ENCODE results near the gene PHF21B.
"Not testable (repeated sequence)": the region's sequence is repeated elsewhere in the genome, so short reads cannot be mapped to it uniquely, and the experiment has no call there.

PHF21B gene

GRCh38 chr22:44862981-44863860 is 146.6 kb downstream of the PHF21B start:
- no peak for DNase-seq

DNA sequence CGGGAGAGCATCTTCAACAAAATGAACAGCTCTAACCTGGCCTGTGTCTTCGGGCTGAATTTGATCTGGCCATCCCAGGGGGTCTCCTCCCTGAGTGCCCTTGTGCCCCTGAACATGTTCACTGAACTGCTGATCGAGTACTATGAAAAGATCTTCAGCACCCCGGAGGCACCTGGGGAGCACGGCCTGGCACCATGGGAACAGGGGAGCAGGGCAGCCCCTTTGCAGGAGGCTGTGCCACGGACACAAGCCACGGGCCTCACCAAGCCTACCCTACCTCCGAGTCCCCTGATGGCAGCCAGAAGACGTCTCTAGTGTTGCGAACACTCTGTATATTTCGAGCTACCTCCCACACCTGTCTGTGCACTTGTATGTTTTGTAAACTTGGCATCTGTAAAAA is 147.5 kb downstream of the PHF21B start:
- DNase-seq = no peak

- no peak for DNase-seq
Measured at GRCh38 chr22:44861245-44861644, 148.6 kb downstream of the PHF21B start.

DNA sequence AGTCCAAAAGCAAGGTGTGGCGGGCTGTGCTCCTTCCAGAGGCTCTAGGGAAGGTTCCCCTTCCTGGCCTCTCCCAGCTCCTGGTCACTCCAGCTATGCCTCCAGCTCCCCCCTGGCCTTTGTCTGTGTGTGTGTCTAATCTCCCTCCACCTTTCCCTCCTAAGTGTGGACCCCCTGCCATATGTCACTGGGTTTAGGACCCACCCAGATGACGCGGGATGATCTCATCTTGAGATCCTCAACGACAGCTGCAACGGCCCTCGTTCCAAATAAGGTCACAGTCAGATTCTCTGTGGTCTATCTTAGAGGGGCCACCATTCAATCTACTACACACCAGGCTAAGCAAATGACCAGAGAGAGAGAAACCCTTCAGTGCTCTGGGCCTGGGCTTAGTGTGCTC is 149.5 kb downstream of the PHF21B start:
- no peak for DNase-seq

- no peak for DNase-seq
Measured at GRCh38 chr22:44859641-44860040, 150.2 kb downstream of the PHF21B start.

DNA sequence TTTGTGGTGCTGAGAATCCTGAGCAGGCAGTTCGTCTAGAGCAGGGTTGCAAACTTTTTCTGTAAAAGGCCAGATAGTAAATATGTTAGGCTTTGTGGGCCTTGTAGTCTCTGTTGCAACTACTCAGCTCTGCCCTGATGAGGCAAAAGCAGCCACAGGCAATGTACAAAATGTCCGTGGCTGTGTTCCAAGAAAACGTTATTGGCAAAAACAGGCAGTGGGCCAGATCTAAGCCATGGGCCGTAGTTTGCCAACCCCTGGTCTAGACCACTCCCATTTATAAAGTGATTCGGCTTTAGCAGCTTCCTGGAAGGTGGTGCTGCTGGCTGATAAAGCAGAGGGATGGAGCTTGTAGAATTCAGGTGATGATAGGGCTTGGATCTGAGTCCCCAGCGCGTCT is 151.0 kb downstream of the PHF21B start:
- DNase-seq = not testable (repeated sequence)

DNA sequence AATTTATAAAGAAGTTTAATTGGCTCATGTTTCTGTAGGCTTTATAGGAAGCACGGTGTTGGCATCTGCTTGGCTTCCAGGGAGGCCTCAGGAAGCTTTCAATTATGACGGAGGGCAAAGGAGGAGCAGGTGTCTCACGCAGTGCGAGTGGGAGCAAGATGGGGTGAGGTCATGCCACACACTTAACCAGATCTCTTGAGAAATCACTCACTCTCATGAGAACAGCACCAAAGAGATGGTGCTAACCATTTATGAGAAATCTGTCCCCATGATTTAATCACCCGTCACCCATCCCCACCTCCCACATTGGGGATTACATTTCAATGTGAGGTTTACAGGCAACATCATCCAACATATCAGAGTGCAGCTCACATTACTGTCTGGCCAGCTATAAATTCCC is 153.9 kb downstream of the PHF21B start:
- no peak for DNase-seq

DNA sequence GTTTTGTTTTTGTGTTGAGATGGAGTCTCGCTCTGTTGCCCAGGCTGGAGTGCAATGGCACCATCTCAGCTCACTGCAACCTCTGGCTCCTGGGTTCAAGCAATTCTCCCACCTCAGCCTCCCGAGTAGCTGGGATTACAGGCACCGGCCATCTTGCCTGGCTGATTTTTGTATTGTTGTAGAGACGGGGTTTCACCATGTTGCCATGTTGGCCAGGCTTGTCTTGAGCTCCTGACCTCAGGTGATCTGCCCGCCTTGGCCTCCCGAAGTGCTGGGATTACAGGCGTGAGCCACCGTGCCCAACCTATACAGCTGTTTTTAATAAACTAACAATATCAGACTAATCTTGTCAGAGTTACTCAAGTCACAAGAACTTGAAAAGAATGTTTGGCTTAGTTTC is 155.2 kb downstream of the PHF21B start:
- not testable (repeated sequence) for DNase-seq

- no peak for DNase-seq
Measured at GRCh38 chr22:44850946-44851345, 158.9 kb downstream of the PHF21B start.

GRCh38 chr22:44848791-44849420 is 160.9 kb downstream of the PHF21B start:
- DNase-seq = no peak

DNA sequence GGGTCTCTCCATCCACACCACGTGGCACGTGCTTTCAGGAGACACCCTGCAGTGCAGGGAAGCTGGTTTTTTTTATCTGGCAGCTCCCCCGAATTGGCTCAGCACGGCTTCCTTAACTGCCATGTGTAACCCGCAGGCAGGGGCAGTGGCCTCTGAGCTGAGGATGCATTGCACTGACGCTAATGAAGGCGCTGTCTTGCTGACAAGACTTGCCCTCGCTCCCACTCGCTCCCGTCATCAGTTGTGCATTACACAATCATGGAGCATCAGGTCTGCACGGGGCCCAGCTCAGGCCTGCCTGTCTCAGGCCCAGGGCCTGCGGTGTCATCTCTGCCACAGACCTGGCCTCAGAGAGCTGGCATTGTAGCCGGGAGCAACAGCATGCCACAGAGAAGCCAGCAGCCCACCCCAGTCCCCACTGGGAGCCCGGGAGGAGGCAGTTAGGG is 161.5 kb downstream of the PHF21B start:
- no peak for DNase-seq

GRCh38 chr22:44847892-44848291 is 161.9 kb downstream of the PHF21B start:
- no peak for DNase-seq

DNA sequence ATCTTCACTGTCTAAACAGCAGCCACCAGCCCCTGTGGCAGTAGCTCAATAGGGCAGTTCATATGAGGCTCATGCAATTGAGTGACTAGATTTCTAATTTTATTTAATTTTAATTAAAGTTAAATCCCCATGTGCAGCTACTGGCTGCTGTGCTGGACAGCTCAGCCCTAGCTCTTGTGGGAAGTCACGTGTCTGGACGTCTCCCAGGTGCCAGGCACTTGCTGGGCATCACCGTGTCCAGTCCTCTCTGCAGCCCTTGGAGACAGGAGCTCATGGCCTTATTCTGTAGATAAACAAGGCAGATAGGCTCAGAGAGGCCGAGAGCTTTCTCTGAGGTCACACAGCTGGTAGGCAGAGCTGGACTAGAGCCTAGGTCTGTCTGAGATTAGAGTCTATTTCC is 162.4 kb downstream of the PHF21B start:
- no peak for DNase-seq

- DNase-seq = no peak
Measured at GRCh38 chr22:44846726-44847275, 163.0 kb downstream of the PHF21B start.

DNA sequence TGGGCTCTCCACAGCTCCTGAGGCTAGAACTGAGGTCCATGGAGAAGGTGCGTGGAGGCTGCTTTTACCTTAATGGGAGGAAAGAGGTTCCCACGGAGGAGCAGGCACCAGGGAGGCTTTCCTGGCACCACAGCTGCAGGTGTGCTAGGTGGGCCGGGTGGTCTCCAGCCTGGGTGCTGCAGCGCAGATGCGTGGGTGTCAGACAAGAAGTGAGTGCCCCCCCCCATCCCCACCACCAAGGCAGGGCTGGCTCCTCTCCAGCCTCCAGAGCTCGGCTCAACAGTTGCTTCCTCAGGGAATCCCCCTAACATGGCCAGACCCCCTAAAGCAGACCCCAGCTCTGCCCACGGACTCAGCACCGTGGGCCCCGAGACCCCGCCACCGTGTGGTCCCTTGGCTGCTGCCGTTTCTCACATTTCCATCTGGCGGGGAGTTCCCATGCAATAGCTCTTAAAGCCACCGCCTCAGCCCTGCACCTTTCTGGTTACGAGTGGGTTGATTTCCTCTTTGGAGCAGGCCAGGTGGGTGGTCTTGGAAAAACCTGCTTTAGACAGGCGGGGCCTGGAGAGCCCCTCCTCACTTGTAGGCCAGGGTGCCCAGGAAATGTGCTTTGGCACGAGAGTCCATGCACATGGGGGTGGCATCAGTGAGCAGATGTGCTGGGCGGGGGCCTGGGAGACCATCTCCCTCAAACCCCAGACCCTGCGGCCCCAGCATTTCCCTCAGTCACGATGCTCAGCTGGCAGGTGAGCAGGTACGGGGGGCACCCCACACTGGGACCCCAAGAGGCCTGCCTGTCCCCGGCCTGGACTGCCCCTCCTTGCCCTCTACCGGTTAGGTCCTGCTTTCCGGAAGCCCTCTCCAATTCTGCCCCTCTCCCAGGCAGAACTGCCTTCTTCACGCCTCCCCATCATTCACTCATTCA is 163.7 kb downstream of the PHF21B start:
- no peak for DNase-seq

GRCh38 chr22:44845191-44845590 is 164.6 kb downstream of the PHF21B start:
- no peak for DNase-seq

DNA sequence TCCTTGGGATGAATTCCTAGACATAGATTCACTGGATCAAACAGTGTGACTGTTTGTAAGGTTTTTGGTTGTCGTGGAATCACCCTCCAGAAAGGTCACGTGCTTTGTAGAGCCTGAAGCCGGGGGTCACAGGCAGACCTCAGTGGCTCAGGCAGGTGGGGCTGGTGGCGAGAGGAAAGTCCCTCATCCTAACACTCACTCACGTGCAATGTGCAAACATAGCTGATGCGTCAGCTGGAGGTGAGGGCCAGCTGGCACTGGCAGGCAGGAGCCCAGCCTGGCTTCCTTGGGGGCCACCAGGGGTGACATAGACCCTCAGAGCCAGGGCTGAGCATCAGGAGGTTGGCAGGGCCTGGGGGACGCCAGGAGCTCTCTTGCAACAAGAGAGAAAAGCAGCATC is 167.4 kb downstream of the PHF21B start:
- no peak for DNase-seq

- DNase-seq = no peak
Measured at GRCh38 chr22:44840611-44841322, 169.0 kb downstream of the PHF21B start.

- DNase-seq = no peak
Measured at GRCh38 chr22:44839721-44840120, 170.1 kb downstream of the PHF21B start.

DNA sequence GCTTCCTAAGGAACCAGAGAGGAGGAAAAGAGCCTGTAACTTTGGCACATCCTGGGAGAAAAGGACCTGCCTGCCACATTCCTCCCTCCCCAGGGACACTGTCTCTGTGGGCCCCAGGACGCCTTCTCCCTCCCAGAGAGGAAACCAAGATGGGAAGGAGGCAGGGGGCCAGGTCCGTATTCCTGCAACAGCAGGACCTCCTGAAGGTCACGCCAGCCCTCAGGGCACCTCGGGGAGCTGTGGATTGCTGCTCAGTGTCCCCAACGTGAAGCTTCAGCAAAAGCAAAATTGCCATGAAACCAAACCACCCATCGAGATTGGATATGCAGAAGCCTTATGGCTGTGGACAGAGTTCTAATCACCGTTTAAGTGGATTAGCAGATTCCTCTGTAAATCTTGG is 170.7 kb downstream of the PHF21B start:
- DNase-seq = no peak

DNA sequence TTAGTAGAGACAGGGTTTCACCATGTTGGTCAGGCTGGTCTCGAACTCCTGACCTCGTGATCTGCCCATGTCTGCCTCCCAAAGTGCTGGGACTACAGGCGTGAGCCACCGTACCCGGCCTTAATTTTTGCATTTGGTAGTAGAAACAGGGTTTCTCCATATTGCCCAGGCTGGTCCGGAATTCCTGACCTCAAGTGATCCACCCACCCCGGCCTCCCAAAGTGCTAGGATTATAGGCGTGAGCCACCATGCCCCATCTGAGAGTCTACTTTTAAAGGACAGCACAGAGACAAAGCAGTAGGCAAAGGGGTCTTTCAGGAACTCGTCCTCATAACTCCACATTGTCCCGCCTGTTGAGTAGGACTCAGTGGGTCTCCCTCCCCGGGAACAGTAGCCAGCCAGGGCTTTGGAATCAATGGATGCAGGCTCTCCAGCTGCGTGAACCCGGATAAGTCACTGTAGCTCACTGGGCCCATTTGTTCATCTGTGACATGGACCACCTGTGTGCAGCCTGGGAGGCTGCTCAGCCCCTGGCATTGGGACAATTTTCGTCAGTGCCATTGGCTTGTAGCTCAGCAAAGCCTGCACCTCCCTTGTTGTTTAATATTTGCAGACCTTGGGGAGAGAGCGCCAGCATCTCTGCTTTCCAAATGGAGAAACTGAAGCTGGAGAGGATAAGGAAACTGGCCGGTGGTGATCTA is 171.3 kb downstream of the PHF21B start:
- no peak for DNase-seq

GRCh38 chr22:44837481-44837880 is 172.3 kb downstream of the PHF21B start:
- DNase-seq = no peak
